GM12878 (cell line): ENCODE data around the gene ADAM19. TPM values are rescaled to one million over a fixed set of nuclear protein-coding genes. Genes with fewer than 3 reads are reported as not detected.

Experiments used
- ATAC-seq: fragments of 200-7000 bp; cut with Tn5 transposase; 3 replicates; pipeline ENCODE4 v1.9.1; 2020; ENCODE audit warnings: mild to moderate bottlenecking, moderate library complexity
- BruUV-seq: library from RNA; stranded (reverse); fragments of 400-500 nt; replicated peaks from 2 replicates; lab custom pipeline; 2021; lab: Mats Ljungman, UMichigan
- CTCF ChIA-PET: fragments of 300-600 bp; sonication (Branson Sonifier 250); formaldehyde crosslinking; extraction: SDS; loops from one replicate; lab custom pipeline; 2021; ENCODE audit warnings: inconsistent platforms; lab: Yijun Ruan, JAX
- POLR2A ChIA-PET: fragments of 350-600 bp; formaldehyde crosslinking; extraction: SDS; loops from one replicate; lab custom pipeline; 2021; ENCODE audit warnings: inconsistent platforms; lab: Charles Lee
- RAD21 ChIA-PET: fragments of 300-600 bp; sonication (Branson Sonifier 250); formaldehyde crosslinking; loops from one replicate; lab custom pipeline; 2023; ENCODE audit warnings: antibody characterized with exemption; ENCODE audit not compliant: unreplicated experiment; lab: Charles Lee
- SMC1A ChIA-PET: fragments of 300-600 bp; sonication (Branson Sonifier 250); formaldehyde crosslinking; loops from one replicate; lab custom pipeline; 2023; ENCODE audit not compliant: unreplicated experiment, uncharacterized antibody; lab: Charles Lee
- DNase-seq: peaks from one replicate; pipeline ENCODE4 v3.0.0-alpha.2; 2011; ENCODE audit warnings: low read depth, low spot score
- FAIRE-seq: peaks from 3 replicates; lab custom pipeline; 2011; peaks lifted over from hg19 to GRCh38; lab: Jason Lieb, UNC
- H2AFZ ChIP-seq: 2 replicates; pipeline ENCODE4 v1.6.0; 2011; ENCODE audit warnings: low read depth, low read length, control low read depth; ENCODE audit not compliant: control insufficient read depth
- H3K27ac ChIP-seq: 2 replicates; pipeline ENCODE4 v1.5.1; 2011; ENCODE audit warnings: control low read depth; ENCODE audit not compliant: control insufficient read depth, insufficient read depth
- H3K27me3 ChIP-seq, 2 experiments: replicated peaks in 1 of 2; 2 replicates each; pipeline versions ENCODE4 v1.6.0 to v1.6.1; 2011; ENCODE audit warnings: low read length in 1 of 2; ENCODE audit not compliant: control insufficient read depth in 2 of 2, insufficient read depth in 2 of 2
- H3K36me3 ChIP-seq, 2 experiments: 2 replicates each; pipeline ENCODE4 v1.5.1; 2011; ENCODE audit warnings: low read length in 1 of 2; ENCODE audit not compliant: control insufficient read depth in 2 of 2, insufficient read depth in 2 of 2
- H3K4me1 ChIP-seq: 2 replicates; pipeline ENCODE4 v1.6.1; 2011; ENCODE audit warnings: mild to moderate bottlenecking, low read length, moderate library complexity, mixed read lengths; ENCODE audit not compliant: control insufficient read depth, insufficient read depth
- H3K4me2 ChIP-seq: 2 replicates; pipeline ENCODE4 v1.6.0; 2011; ENCODE audit warnings: control low read depth; ENCODE audit not compliant: control insufficient read depth, insufficient read depth
- H3K4me3 ChIP-seq: fragments of 200-600 bp; sonication (generic); 2 replicates; pipeline ENCODE4 v1.5.1; 2016
- H3K79me2 ChIP-seq: 2 replicates; pipeline ENCODE4 v1.6.0; 2011; ENCODE audit warnings: low read length; ENCODE audit not compliant: control insufficient read depth, insufficient read depth
- H3K9ac ChIP-seq: 2 replicates; pipeline ENCODE4 v1.8.0; 2011; ENCODE audit warnings: low read length, control low read depth, mixed read lengths; ENCODE audit not compliant: control insufficient read depth, insufficient read depth
- H3K9me3 ChIP-seq: replicated peaks from 3 replicates; pipeline ENCODE4 v1.5.1; 2011; ENCODE audit warnings: mild to moderate bottlenecking, low read length; ENCODE audit not compliant: control insufficient read depth, insufficient read depth
- H4K20me1 ChIP-seq: 2 replicates; pipeline ENCODE4 v1.6.0; 2011; ENCODE audit not compliant: control insufficient read depth, insufficient read depth
- CHD1 ChIP-seq: IDR thresholded peaks from 2 replicates; pipeline ENCODE4 v1.6.1; 2012; ENCODE audit warnings: low read depth, low read length, improper control_type of control experiment
- CHD4 ChIP-seq: fragments of 200-600 bp; sonication (generic); IDR thresholded peaks from 2 replicates; pipeline ENCODE4 v1.6.1; 2016; ENCODE audit warnings: mild to moderate bottlenecking
- CUX1 ChIP-seq: IDR thresholded peaks from 2 replicates; pipeline ENCODE4 v1.6.1; 2012; ENCODE audit warnings: improper control_type of control experiment, low read depth, low read length; ENCODE audit not compliant: insufficient replicate concordance
- MYC ChIP-seq: IDR thresholded peaks from 2 replicates; pipeline ENCODE4 v1.6.1; 2011; ENCODE audit warnings: mild to moderate bottlenecking, low read length, moderate library complexity, inconsistent platforms; ENCODE audit not compliant: insufficient read depth, insufficient replicate concordance, insufficient read length, severe bottlenecking
- PAX8 ChIP-seq: fragments of 450-650 bp; IDR thresholded peaks from 2 replicates; pipeline ENCODE4 v1.6.1; 2017; ENCODE audit warnings: mild to moderate bottlenecking, moderate library complexity
- PKNOX1 ChIP-seq: fragments of 450-650 bp; IDR thresholded peaks from 2 replicates; pipeline ENCODE4 v1.6.1; 2016; ENCODE audit warnings: mild to moderate bottlenecking
- POU2F2 ChIP-seq: IDR thresholded peaks from 3 replicates; pipeline ENCODE4 v1.6.1; 2011; ENCODE audit warnings: low read depth, mild to moderate bottlenecking, low read length, borderline replicate concordance
- SIX5 ChIP-seq: IDR thresholded peaks from 2 replicates; pipeline ENCODE4 v1.6.1; 2011; ENCODE audit warnings: mild to moderate bottlenecking, low read depth, low read length, moderate library complexity; ENCODE audit not compliant: severe bottlenecking
- SMAD1 ChIP-seq: fragments of 450-650 bp; IDR thresholded peaks from 2 replicates; pipeline ENCODE4 v1.6.1; 2018; ENCODE audit warnings: mild to moderate bottlenecking, low read depth; ENCODE audit not compliant: partially characterized antibody
- WRNIP1 ChIP-seq: IDR thresholded peaks from 2 replicates; pipeline ENCODE4 v1.6.1; 2011; ENCODE audit warnings: low read depth, low read length, improper control_type of control experiment, borderline replicate concordance
- WGBS: methylation state at CpG from one replicate; pipeline ENCODE4 v1.1.6; 2016; ENCODE audit warnings: low lambda C conversion rate; ENCODE audit not compliant: insufficient replicate concordance, insufficient coverage; ENCODE audit errors: missing lambda C conversion rate; 5-methylcytosine and 5-hydroxymethylcytosine counted together
- in situ Hi-C: fragments of 300-500 bp; cut with MboI; formaldehyde crosslinking; loops from 9 replicates; pipeline ENCODE4 v1.14.3; 2018; ENCODE audit warnings: mixed read lengths
- intact Hi-C: fragments of 100-400 bp; cut with micrococcal nuclease; formaldehyde crosslinking; loops from one replicate; pipeline ENCODE4 v1.14.2; 2022; ENCODE audit not compliant: unreplicated experiment
- polyA plus RNA-seq, 11 experiments: library from polyadenylated mRNA; depleted of rRNA in 4 of 11; unstranded in 6 of 11; stranded (reverse) in 5 of 11; fragments of >200 nt; fragmentation: Nextera tagmentation in 4 of 11; fragmentation: Illumina TruSeq in 1 of 11; extraction: Ambion mirVana in 4 of 11; extraction: Trizol in 1 of 11; gene quantifications; 1 replicate in 1 of 11; 2 replicates in 10 of 11; pipeline versions ENCODE4 v1.2.1 to v1.2.3, GENCODE V29; 2011 to 2016; ENCODE audit warnings: inconsistent platforms in 2 of 11, missing spikeins in 2 of 11, low read depth in 1 of 11
- total RNA-seq, 4 experiments: library from RNA; depleted of rRNA in 3 of 4; stranded (reverse); fragments of >200 nt in 3 of 4; fragmentation: Illumina TruSeq in 1 of 4; extraction: Trizol in 1 of 4; gene quantifications; 2 replicates each; pipeline versions ENCODE4 v1.2.1 to v1.2.3, GENCODE V29; 2013 to 2021
- TF ChIP-seq, protein P1 (sequence below): IDR thresholded peaks from 2 replicates; pipeline ENCODE4 v1.6.1; 2012; ENCODE audit warnings: low read length, inconsistent platforms

ADAM19 gene
- total and polyA plus RNA-seq, 10 of the 15 experiments (the other 5 are each of a cell fraction or from before 2014, with no cell fraction given), result 16.0 to 92.8 (median 44.7) TPM

DNA sequence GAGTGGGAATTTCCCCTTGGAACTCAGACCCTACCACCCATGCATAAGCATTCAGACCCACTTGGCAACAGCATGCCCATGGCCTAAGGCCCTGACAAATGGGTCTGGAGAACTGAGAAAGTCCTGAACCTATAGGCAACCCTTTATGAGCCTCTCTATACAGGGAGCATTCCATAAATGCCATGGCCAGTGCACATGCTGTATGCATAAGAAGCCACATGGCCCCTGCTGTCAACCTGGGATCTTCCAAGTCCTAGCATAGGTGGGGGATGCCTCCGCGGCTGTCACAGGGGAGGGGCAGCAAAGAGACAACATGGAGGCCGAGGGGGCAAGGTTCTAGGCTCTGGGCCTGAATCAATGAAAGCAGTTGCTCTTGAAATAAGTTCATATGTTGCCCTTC, 123.8 kb downstream of the ADAM19 start:
- intact Hi-C loops (no loop called here), in situ Hi-C loops (no loop called here)
- H3K4me1 ChIP-seq, result no peaks in the 10 kb centered on the region
- BruUV-seq, result no TSS peak
- H3K79me2 ChIP-seq, result no peaks in the 10 kb centered on the region
- no peak overlapping the region for H3K4me2 ChIP-seq
- RAD21 ChIA-PET, result no interaction called here
- no peaks in the 10 kb centered on the region for H3K36me3 ChIP-seq
- TF ChIP-seq, protein P1, sequence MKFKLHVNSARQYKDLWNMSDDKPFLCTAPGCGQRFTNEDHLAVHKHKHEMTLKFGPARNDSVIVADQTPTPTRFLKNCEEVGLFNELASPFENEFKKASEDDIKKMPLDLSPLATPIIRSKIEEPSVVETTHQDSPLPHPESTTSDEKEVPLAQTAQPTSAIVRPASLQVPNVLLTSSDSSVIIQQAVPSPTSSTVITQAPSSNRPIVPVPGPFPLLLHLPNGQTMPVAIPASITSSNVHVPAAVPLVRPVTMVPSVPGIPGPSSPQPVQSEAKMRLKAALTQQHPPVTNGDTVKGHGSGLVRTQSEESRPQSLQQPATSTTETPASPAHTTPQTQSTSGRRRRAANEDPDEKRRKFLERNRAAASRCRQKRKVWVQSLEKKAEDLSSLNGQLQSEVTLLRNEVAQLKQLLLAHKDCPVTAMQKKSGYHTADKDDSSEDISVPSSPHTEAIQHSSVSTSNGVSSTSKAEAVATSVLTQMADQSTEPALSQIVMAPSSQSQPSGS, result no peak
- TF ChIP-seq SIX5 (no peak), POU2F2 (no peak), CUX1 (no peak), SMAD1 (no peak), CHD1 (no peak), CHD4 (no peak), WRNIP1 (no peak), PKNOX1 (no peak), MYC (no peak), PAX8 (no peak)
- H2AFZ ChIP-seq, result no peak overlapping the region
- FAIRE-seq, result no peak
- H3K27ac ChIP-seq, result no peak overlapping the region
- 61% methylated on average over 3 of the region's 3 CpGs for WGBS
- no peak for ATAC-seq
- DNase-seq, result no peak
- CTCF ChIA-PET, result interaction anchor here (4.4 kb wide), 1 partner anchor 19 kb away, joined by 27 read pairs; no protein-coding TSS in a partner anchor
- no peaks in the 10 kb centered on the region for H3K9me3 ChIP-seq
- H3K9ac ChIP-seq, result no peak overlapping the region
- no peak overlapping the region for H3K4me3 ChIP-seq
- POLR2A ChIA-PET, result no interaction called here
- H4K20me1 ChIP-seq, result no peaks in the 10 kb centered on the region
- H3K27me3 ChIP-seq, result no peaks in the 10 kb centered on the region
- SMC1A ChIA-PET, result interaction anchor here (0.6 kb wide), 1 partner anchor 148 kb away, joined by 3 read pairs; no protein-coding TSS in a partner anchor
